Pancreas (tissue), 10 donors: ENCODE data around the gene RNF19B. TPM values are rescaled to one million over a fixed set of nuclear protein-coding genes. Genes with fewer than 3 reads are reported as not detected.
A peak's percentile ranks its signal among the peaks of the same experiment; 100 is the strongest.

ENCODE experiments used
- ATAC-seq, 4 donors: fragments of 200-7000 bp; cut with Tn5 transposase; one replicate each; pipeline versions ENCODE4 v1.8.0 to v1.9.1; 2020; ENCODE audit warnings: mild to moderate bottlenecking in 4 of 4, moderate library complexity in 4 of 4
- DNase-seq, 6 donors: peaks; one replicate each; pipeline ENCODE4 v3.0.0-alpha.2; 2020
- FAIRE-seq: peaks from 2 replicates; lab custom pipeline; 2012; peaks lifted over from hg19 to GRCh38; lab: Jason Lieb, UNC
- H3K27ac ChIP-seq, 4 donors: fragments of 200-600 bp; sonication (generic); 1 replicate in 3 of 4; 2 replicates in 1 of 4; pipeline versions ENCODE4 v1.5.0 to v1.8.0; 2020
- H3K27me3 ChIP-seq, 4 donors: fragments of 200-600 bp; one replicate each; pipeline ENCODE4 v1.8.0; 2021
- H3K36me3 ChIP-seq, 3 donors: fragments of 200-600 bp; sonication (generic) in 1 of 3; one replicate each; pipeline versions ENCODE4 v1.5.0 to v1.8.0; 2020 to 2021
- H3K4me1 ChIP-seq, 3 donors: fragments of 200-600 bp; one replicate each; pipeline ENCODE4 v1.8.0; 2021
- H3K4me3 ChIP-seq, 4 donors: fragments of 200-600 bp; sonication (generic) in 2 of 4; one replicate each; pipeline versions ENCODE4 v1.5.0 to v1.8.0; 2020 to 2021
- H3K9me3 ChIP-seq, 4 donors: fragments of 200-600 bp; one replicate each; pipeline ENCODE4 v1.8.0; 2021
- WGBS, 2 donors: extraction: QIAGEN DNeasy Blood & Tissue Kit; methylation state at CpG; one replicate each; pipeline ENCODE4 v1.1.7; 2013; 5-methylcytosine and 5-hydroxymethylcytosine counted together
- intact Hi-C, 3 donors: fragments of 100-400 bp; cut with DNase I; formaldehyde crosslinking; loops; one replicate each; pipeline versions ENCODE4 v1.11.1 to v1.14.2; 2022
- polyA plus RNA-seq, 2 donors: library from polyadenylated mRNA; stranded (reverse); fragments of 200-250 nt; gene quantifications; one replicate each; pipeline ENCODE4 v1.2.3, GENCODE V29; 2013
- total RNA-seq, 6 donors: library from RNA; stranded (reverse); fragmentation: NEBNext Ultra II Directional in 4 of 6; extraction: Animal tissue kit (Norgen Biotek cat#: 25700) in 4 of 6; gene quantifications; one replicate each; pipeline versions ENCODE4 v1.2.1 to v1.2.4, GENCODE V29; 2021 to 2023
- TF ChIP-seq, protein P1 (sequence below), 4 donors: fragments of 200-600 bp; sonication (generic) in 3 of 4; IDR thresholded peaks; one replicate each; pipeline versions ENCODE4 v1.5.0 to v1.8.0; 2021; ENCODE audit warnings: antibody characterized with exemption in 4 of 4
- donor health status: healthy with polysubstance abuse.
- donor health status: DM: no; HTN: no; CAD: no; lungs with moderate emphysema.
- donor health status: DM: no; HTN: no; CAD: no.
- donor health status: control.
- donor health status: control.
- donor health status: Bipolar disorder and iron deficiency.
- donor health status: DM: yes; HTN: yes; CAD: no.
- donor health status: DM: no; HTN: no; CAD: no.
- donor health status: DM: no; HTN: no; CAD: no.
- donor health status: DM: yes; HTN: yes; CAD: no.

RNF19B gene
- total and polyA plus RNA-seq, 8 donors = 2.3 to 16.3 (median 8.0) TPM

DNA sequence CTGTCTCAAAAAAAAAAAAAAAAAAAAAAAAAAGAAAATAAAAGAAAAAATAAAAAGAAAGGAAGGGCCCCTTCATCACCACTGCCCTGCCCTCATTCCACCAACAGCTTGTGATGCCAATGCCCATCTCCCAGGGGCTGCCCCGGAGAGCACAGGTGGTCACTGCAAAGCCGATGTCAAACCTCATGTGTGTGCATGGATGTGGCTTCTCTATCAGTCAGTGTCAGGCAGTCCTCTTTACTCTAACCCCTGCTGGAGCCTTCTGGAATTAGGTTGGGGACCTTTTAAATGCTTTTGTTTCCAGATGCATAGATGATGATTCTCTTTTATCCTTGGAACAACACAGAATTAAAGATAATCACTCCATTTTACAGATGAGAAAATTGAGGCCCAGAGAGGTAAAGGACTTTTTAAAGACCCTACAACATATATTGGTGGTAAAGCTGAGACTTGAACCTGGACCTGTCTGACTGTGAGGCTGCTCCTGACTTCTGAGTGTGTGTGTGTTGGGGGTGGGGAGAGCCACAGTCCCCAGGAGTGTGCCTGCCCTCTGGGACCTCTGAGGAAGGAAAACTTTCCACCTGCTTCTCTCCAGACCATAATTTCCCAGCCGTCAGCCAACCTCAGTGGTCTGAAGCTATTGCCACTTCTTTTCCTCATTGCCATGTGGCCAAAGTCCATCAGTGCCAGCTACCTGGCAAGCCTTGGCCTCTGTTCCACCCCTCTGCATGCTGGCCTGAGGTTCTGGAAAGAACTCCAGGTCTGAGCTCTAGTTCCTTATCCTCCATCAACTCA, 60.4 kb downstream of the RNF19B start:
- WGBS, 2 donors = 49 to 60% methylated on average over 3 of the region's 3 CpGs
- intact Hi-C loops = no loop called here
- FAIRE-seq (no peak), ATAC-seq (peak; percentile 76 to 83 (median 81)), DNase-seq (peak in 5 of 6 donors; percentile 63 to 85 (median 76))
- Histone ChIP-seq H3K27ac (peak overlapping the region in 2 of 4 donors; percentile 49 to 73), H3K27me3 (no peaks in the 10 kb centered on the region), H3K4me1 (peaks cover 0 to 18% (median 9%) of the 10 kb centered on the region in 3 donors), H3K9me3 (no peaks in the 10 kb centered on the region), H3K4me3 (no peak overlapping the region), H3K36me3 (no peaks in the 10 kb centered on the region)
- TF ChIP-seq, protein P1, sequence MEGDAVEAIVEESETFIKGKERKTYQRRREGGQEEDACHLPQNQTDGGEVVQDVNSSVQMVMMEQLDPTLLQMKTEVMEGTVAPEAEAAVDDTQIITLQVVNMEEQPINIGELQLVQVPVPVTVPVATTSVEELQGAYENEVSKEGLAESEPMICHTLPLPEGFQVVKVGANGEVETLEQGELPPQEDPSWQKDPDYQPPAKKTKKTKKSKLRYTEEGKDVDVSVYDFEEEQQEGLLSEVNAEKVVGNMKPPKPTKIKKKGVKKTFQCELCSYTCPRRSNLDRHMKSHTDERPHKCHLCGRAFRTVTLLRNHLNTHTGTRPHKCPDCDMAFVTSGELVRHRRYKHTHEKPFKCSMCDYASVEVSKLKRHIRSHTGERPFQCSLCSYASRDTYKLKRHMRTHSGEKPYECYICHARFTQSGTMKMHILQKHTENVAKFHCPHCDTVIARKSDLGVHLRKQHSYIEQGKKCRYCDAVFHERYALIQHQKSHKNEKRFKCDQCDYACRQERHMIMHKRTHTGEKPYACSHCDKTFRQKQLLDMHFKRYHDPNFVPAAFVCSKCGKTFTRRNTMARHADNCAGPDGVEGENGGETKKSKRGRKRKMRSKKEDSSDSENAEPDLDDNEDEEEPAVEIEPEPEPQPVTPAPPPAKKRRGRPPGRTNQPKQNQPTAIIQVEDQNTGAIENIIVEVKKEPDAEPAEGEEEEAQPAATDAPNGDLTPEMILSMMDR (IDR thresholded peaks at IDR 0.05) = no peak

DNA sequence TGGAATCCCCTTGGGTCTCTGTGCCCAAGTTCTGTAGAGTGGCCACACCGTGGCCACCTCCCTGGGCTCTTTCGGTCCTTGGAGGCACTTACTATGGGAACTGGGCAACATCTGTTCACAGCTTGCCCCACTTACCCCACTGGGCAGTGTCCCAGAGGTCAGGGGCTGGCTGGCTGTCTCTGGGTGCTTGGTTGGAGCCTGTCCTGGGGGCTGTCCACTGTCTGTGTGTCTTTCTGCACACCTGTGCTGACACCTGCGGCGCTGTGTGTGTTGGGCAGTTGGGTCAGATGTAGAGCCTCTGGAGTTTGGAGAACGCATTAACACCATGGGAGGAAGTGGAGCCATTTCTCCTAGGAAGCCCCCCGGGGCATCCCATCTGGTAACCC, 62.1 kb downstream of the RNF19B start:
- ATAC-seq (no peak), DNase-seq (peak in 1 of 6 donors; percentile 35), FAIRE-seq (no peak)
- H3K4me1 ChIP-seq = peaks cover 0 to 18% (median 9%) of the 10 kb centered on the region in 3 donors
- 75 to 77% methylated on average over 6 of the region's 6 CpGs for WGBS, 2 donors
- no peak overlapping the region for H3K4me3 ChIP-seq
- no peaks in the 10 kb centered on the region for H3K9me3 ChIP-seq
- no peaks in the 10 kb centered on the region for H3K36me3 ChIP-seq
- no peaks in the 10 kb centered on the region for H3K27me3 ChIP-seq
- intact Hi-C loops = no loop called here
- TF ChIP-seq, protein P1 (IDR thresholded peaks at IDR 0.05) = no peak
- H3K27ac ChIP-seq = no peak overlapping the region

DNA sequence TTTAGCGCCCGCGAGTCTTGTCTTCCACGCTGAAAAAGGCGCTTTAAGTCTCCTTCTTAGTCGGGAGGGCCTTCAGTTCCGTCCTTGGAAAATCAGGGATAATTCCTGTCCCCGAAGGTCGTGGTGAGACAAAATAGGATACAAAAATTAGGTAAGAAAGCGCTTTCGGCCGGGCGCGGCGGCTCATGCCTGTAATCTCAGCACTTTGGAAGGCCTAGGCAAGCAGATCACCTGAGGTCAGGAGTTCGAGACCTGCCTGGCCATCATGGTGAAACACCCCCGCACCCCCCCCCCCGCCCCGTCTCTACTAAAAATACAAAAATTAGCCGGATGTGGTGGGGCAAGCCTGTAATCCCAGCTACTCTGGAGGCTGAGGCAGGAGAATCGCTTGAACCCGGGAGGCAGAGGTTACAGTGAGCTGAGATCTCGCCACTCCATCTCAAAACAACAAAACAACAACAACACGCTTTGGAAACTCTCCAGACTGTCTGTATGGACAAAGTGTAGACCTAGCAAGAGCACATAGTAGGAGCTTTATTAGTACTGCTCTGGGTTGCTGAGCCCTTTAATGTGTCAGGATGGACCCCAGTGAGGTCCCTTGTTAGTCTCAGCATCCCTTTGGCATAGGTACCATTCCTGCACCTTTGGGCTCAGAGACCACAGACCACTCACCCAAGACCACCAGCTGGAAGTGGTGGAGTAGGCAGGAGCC, 62.6 kb downstream of the RNF19B start:
- WGBS, 2 donors = 32 to 33% methylated on average over 22 to 24 of the region's 24 CpGs
- ATAC-seq = no peak
- peak overlapping the region in 2 of 4 donors; percentile 51 to 60 for H3K27ac ChIP-seq
- no peaks in the 10 kb centered on the region for H3K9me3 ChIP-seq
- intact Hi-C loops = no loop called here
- H3K4me1 ChIP-seq = peaks cover 0 to 18% (median 9%) of the 10 kb centered on the region in 3 donors
- no peaks in the 10 kb centered on the region for H3K27me3 ChIP-seq
- FAIRE-seq = no peak
- TF ChIP-seq, protein P1 (IDR thresholded peaks at IDR 0.05) = no peak
- DNase-seq = peak in 2 of 6 donors; percentile 9 to 11
- H3K4me3 ChIP-seq = peak overlapping the region; percentile 42 to 83 (median 76)
- H3K36me3 ChIP-seq = no peaks in the 10 kb centered on the region

DNA sequence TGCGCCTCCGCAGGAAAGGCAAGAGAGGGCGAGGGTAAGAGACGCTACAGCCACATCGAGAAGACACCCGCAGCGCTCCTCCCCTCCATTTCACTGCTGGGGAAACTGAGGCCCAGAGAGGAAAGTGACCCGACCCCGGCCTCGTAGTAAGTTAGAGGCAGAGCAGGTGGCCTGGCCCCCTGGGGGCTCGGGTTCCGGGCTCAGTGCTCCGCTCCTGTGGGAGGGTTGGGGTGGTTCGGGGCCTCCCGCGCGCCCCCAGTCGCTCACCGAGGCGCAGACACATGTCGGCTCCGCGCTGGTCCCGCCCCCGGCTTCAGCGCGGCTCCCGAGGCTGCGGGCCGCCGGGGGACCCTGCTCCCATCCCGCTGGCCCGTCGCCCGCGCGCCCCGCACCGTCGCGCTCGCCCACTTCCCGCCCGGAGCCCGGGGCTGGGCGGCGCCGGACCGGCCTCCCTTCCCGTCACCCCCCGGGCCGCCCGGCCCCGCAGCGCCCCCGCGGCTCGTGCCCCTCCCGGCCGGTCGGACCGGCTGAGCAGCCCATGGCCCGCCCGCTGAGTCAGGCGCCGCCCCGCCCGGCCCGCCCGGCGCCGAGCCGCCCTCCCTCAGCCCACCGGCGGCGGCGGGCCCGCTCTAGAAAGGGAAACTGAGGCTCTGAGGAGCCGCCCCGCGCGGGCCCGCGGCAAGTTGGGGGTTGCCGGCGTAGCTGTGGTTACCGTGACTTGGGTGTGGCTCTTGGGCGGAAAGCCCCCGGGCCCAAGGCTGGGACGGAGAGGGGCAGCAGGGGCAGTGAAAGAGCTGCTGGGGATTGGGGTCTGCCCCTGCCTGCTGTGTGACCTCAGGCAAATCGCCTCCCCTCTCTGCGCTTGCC, 63.4 kb downstream of the RNF19B start, which contains the start of gene TMEM54:
Gene TMEM54 (minus strand): TSS at position 434 of the 867 bp plus-strand sequence. CDS start 151 bp downstream, at position 283.
- H3K9me3 ChIP-seq = no peaks in the 10 kb centered on the region
- H3K36me3 ChIP-seq = no peaks in the 10 kb centered on the region
- H3K27ac ChIP-seq = peak within 1 kb of the TSS in 2 of 4 donors; percentile 51 to 60
- H3K4me1 ChIP-seq = peaks cover 0 to 18% (median 9%) of the 10 kb centered on the region in 3 donors
- DNase-seq = peak; percentile 69 to 93 (median 80)
- WGBS, 2 donors = 0 to 1% methylated on average over 43 to 92 of the region's 92 CpGs
- ATAC-seq = peak; percentile 78 to 85 (median 80)
- intact Hi-C loops = no loop called here
- no peaks in the 10 kb centered on the region for H3K27me3 ChIP-seq
- TF ChIP-seq, protein P1 (IDR thresholded peaks at IDR 0.05) = no peak
- H3K4me3 ChIP-seq = peak within 1 kb of the TSS; percentile 69 to 83 (median 80)
- no peak for FAIRE-seq
